HG02759 (cell line): ENCODE results near the gene SYNM.

Experiments
- ATAC-seq: cut with Tn5 transposase; IDR thresholded peaks from one replicate; pipeline ENCODE4 v1.9.1; 2021; ENCODE audit warnings: mild to moderate bottlenecking, moderate library complexity; ENCODE audit not compliant: unreplicated experiment

Gene SYNM

DNA sequence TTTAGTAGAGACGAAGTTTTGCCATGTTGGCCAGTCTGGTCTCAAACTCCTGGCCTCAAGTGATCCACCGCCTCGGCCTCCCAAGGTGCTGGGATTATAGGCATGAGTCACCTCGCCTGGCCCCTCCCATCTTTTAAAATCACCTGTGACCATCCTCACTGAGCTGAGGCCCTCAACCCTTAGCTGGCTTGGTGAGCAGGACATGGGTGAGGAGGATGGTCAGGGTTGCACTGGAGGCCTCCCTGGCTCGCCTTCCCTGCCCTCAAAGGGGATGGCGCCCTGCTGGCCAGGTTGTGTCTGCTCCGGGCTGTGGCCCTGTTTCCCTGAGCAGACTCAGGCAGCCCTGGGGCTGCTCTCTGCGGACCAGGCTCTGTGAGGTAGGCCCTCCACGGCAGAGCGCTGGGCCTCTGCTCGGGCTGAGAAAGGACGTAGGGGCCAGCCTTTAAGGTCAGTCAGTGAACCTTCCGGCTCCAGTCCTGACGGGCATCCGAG lies 33.7 kb downstream of the SYNM start:
- no peak for ATAC-seq

DNA sequence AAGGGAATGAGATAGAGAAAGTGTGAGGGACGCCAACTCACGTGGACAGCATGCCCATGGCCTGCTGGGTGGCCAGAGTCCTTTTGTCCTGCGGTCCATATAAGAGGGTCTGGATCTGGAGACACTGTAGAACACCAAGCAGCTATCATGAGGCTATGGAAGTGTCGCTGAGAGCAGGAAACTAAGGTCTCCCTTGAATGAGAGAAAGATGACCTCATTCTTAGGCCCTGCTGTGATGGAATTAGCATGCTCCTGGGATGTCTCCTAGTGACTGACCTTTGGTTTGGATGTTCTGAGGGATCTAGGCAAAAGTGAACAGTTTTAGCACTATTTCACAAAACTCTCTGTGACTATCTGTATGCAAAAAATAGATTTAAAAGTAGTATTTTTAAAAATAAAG lies 34.4 kb downstream of the SYNM start:
- ATAC-seq = no peak

DNA sequence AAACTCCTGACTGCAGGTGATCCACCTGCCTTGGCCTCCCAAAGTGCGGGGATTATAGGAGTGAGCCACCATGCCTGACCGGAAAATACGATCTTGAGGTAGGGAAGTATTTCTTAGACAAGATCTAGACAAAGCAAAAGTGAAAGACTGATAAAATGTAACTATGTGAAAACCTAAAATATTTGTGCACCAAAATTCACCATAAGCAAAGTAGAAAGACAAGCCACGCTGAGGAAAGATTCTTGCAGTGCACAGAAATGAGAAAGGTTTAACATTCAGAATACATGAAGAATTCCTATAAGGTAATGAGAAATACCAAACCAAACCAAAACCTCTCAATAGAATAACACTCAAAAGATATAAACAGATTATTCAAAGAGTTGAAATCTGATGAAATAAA lies 35.7 kb downstream of the SYNM start:
- no peak for ATAC-seq

DNA sequence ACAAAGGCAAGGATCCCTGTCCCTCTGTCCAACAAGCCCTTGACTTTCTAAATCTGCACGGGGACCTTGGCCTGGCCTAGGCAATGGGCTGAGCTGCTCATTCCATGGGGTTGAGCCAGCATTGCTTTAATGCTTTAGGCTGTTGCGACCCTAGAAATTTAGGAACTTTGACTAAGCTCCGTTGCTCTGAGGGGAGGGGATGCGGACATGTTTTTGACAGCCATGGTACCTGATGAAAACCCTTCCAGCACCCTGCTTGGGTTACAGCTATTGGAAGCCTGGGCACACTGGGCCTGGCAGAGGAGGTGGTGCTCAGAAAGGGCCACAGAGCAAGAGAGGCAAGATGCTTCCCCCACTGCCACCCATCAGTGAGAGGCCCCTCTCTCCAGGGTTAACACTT lies 37.1 kb downstream of the SYNM start:
- no peak for ATAC-seq

DNA sequence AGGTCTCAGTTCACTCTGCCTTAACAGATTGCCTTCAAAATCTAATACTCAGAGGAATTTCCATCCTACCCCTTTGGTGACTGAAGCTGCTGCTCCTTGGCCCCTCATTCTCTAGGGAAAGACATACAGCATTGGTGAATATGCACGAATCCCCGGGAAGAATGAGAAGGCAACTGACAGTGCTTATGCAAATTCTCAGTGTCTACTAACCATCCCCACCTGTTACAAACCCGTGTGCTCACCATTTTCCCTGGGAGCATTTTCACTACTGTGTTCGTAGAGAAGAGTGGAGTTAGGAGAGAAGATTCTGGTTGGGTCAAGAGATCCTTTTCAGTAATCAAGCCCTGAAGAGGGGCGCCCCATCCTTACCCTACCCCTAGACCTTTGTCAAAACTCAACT lies 37.7 kb downstream of the SYNM start:
- no peak for ATAC-seq

DNA sequence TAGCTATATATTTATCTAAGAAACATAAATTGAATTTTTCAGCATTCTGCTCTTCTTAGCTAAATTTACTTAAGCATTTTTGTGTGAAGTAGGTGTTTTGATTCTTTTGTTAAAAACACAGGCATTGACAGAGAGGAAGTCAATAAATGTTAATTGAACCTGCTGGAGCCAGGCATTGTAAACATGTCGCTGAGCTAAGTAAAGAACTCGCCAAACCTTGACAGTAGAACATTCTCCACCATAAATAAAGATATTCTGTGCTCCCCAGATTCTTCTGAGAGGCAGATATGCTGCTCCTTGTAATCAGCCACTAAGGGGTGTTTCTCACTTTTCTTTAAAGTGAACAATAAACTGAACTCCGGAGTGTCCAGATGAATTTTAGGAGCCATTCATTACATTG lies 38.4 kb downstream of the SYNM start:
- no peak for ATAC-seq

DNA sequence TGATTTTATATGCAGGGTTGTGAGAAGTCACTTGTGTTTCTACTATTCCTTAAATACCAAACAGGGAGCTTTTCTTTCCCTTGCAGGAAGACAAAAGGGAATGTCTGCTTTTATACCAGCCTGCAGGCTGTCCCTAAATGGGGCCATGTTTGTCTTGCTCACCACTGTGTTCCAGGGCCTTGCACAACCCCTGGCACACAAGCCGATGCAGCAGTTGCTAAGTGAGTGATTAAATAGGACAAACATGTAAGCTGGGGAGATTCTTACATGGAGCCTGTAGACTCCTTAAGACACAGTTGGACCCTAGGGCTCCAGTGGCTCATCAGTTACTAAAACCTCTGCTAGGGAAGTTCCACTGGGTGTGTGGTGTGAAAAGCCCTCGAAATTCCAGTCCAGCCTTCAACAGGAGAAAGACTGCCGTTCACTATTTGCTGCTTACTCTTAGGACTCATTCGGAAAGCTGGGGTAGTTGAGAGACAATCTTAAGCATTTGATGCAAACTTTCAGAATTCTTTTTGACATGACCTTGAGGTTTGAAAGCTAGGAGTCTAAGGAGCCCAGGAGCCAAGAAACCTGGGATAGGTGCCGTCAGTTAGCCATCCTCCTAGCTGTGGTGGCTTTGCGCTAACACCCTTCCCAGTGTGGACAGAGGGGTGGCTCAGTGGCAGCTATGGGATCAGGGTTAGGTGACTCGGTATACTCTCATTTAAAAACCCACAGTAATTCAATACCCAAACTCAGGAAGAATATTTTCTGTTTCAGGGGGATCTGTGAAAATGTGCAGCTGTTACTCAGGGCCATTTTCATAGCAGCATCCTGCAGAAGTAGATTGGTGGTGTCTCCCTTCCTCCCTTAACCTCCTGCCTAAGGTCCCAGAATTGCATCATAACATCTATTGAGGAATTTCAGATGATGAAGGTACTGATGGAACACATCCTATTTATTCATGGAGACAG lies 39.1 kb downstream of the SYNM start:
- no peak for ATAC-seq

DNA sequence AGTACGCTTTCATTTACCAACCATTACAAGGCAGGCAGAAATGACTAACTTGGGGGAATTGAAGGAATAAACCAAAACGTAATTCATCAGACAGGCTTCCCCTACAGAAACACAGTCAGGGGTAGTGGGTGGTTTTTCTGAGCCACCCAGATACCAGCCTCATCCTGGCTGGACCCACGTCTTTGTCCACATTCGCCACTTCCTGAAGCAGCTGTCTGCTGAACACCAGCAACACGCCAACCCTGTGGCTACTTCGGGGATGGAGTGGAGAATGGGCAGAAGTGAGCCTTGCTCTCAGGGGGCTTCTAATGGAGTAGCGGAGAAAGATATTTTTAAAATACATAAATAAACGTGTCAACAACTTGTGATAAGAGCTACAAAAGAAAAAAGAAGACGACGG lies 40.1 kb downstream of the SYNM start:
- no peak for ATAC-seq

DNA sequence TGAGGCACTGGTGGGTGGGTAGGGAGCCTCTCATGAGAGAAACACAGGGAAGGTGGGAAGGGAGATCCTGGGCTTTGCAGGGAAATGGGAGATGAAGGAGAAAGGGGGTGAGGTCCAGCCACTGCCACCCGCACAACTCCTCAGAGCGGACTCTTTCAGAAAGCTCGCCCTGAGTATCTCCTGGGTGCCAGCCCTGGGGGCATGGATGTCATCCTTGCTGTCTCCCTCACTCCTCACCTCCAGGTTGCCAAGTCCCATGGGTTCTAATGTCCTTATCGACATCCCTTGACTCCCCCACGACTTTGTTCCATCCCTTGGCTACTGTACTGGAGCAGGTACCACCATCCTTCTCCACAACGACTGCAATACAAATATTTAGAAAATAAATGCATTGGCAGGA lies 40.9 kb downstream of the SYNM start:
- ATAC-seq = no peak

DNA sequence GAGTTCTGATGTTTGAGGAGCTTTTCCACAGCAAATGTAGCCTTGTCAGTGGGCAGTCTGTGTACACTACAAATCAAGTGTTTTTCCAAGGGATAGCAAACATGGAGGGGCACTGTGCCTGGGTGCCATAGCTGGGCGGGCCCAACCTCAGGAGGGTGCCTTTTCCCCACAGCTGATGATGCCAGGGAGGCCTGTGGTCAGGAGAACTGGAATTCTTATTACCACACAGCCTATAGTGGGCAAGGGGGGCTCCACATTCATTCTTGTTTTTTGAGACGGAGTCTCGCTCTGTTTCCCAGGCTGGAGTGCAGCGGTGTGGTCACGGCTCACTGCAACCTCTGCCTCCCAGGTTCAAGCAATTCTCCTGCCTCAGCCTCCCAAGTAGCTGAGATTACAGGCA lies 41.8 kb downstream of the SYNM start:
- no peak for ATAC-seq

DNA sequence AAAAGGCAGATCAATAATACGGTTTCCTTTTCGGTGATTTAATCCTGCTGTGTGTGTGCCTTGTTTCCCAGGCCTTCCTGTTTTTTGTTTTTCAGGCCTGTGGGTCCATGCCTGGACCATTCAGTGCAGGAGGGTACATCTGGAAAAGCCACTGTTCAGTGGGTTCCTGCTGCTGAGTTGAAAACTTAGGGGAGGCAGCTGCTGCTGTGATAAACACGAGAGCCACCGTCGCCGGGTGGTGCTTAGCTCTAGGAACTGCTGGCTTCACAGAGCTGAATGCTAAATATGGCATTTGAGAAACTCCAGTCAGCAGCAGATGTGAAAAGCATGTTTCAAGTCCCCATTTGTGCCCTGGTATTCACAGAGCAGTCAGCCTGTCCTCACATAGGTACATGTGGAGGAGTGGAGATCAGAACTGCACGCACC lies 44.0 kb downstream of the SYNM start:
- no peak for ATAC-seq

DNA sequence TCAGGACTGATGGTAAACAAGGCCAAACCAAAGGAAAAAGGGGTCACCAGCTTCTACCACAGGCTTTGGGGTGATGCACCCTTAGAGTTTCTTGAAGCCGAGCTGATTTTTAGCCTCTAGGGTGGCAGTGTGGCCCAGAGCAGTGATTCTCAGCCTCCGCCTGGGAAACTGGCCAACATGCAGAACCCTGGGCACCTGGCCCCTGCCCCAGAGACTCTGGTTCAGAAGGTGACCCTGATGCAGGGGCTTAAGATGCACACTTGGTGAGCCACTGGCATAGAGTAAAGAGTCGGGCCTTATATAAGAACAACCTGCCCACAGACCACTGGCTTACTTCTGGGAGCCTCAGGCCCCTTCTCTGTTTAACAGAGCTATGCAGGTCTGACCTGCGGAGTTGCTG lies 44.5 kb downstream of the SYNM start:
- ATAC-seq = no peak

DNA sequence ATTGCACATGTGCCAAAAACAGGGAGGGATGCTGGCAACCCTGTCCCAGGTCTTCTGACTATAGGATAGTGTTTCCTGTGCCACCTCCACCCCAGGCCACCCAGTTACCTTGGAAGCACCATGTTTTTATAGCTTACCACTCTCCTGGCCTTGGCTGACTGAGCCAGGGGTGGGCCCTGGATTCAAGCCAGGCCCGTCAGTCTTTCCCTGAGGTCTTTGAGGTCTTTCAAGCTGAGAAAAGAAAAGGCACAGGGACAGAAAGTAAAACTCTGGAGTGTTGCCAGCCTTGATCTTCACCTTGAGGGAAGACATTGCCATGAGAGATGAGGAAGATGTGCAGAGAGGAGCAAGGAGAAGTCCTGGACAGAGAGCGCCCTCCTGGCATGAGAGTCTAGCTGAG lies 46.3 kb downstream of the SYNM start:
- no peak for ATAC-seq

DNA sequence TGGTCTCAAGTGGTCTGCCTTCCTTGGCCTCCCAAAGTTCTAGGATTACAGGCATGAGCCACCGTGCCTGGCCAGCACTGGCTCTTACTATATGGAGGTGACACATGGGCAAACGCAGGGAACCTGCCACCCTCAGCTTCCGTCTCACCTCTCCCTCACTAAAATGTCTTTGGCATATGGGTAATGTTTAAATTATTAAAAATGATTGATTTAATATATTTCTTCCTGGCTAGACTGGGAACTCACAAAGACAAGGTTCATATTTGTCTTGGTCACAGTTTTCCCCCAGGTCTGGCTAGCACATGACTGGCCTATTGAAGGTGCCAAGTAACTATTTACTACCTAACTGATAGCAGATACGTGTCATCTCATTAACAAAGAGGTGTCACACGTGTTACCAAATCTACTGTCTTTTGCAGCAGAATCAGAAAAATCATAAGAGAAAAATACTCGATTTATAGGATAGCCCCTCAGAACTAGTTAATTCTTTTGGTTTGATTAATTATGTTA lies 48.2 kb downstream of the SYNM start:
- no peak for ATAC-seq

DNA sequence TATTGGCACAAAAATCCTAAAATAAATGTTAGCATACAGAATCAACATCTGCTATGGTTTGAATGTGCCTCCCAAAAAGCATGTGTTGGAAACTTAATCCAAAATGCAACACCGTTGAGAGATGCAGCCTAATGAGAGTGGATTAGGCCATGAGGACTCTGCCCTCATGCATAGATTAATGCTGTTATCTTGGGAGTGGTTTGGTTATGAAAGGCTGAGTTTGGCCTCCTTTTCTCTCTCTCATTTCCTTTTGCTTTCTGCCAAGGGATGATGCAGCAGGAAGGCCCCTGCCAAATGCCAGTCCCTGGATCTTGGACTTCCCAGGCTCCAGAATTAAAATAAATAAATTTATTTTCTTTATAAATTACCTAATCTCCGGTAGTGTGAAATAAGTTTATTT lies 49.4 kb downstream of the SYNM start:
- no peak for ATAC-seq

DNA sequence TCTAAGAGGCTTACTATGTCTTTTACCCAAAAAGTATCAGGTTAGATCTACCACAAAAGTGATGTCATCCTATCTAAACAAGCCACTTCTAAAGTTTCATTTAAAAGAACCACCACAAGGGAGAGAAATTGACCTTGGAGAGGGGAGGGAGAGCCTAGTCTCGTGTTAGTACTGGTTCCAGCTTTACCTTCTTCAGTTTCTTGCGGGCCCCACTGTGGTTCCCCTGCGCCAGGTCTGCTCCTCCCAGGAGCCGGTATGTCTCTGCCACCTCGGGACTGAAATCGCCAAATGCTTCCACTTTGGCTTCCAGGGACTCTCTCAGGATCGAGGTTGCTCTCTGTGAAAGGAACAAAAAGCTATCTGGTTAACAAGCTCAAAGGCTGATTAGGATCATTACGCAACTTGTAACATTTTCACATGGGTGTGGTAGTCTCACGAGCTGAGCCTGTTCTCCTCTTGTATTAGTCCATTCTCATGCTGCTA lies 51.1 kb downstream of the SYNM start:
- no peak for ATAC-seq

DNA sequence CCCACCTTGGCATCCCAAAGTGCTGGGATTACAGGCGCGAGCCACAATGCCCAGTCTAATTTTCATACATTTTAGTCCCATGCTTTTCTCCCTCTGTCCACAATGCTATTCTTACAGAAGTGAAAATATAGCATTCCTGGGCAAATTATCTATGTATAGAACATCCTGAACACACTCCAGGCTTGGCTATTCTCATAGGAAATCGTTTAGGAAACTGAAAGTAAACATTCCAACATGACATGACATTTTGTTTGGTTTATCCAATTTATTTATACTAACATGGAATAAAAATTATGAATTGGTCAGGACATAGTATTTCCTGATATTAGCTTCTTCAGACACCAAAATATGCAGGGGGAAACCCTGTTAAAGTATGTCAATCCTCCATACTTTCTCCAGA lies 52.6 kb downstream of the SYNM start:
- ATAC-seq = no peak

DNA sequence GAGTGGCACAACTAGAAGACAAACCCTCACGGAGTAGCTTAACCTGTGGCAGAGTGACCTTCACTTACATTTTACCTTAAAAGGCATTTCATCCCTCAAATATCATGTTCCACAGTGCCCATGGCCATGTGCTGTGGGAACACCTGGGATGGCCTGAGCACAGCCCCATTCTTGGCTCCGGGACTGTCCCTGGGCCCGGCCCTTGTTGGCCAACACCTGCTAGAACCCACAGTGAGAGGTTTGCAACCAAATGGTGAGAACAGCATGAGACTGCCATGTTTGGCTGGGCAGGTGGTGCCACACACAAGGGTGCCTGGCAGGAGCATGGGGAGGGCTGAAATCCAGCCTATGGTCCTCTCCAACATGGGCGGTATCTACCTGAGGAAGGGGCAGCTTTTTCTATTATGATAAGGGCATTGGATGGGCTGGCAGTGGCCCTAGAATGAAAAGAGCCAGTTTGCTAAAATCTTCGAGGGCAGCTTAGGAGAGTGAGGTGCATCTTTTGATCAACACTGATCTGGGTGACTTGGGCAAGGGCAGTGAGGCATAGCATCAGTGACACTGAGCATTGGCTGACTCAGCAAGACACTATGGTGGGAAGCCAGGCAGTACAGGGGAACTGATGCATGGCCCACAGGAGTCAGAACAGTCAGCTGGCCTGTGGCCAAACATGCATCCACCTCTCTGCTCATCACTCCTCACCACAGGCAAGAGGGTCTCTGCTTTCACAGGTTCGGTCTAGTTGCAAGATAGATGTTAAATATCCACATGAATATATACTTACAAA lies 53.9 kb downstream of the SYNM start:
- peak; percentile 45 for ATAC-seq

DNA sequence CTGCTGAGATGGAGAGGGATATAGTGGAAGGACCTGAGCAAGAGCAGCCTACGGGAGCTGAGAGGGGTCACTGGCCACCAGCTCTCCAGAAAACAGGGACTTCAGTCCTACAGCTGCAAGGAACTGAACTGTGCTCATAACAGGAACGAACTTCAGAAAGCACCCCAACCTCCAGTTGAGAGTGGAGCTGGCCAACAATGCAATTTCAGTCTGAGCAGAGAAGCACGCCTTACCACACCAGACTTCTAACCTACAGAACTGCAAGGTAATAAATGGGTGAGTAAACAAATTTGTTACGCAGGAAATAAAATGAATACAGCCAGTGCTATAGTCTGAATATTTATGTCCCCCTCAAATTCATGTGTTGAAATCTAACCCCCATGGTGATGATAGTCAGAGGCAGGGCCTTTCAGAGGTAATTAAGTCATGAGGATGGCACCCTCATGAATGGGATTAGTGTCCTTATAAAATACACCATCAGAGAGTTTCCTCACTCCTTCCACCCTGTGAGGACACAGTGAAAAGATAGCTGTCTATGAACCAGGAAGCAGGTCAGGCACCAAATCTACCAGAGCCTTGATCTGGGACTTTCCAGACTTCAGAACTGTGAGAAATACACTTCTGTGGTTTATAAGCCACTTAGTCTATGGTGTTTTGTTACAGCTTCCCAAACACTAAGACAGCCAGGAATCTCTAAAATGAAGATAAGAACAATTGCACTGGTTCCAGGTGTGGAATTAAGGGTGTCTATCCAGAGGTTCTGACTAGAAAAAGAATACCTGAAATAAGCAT lies 58.6 kb downstream of the SYNM start:
- no peak for ATAC-seq

DNA sequence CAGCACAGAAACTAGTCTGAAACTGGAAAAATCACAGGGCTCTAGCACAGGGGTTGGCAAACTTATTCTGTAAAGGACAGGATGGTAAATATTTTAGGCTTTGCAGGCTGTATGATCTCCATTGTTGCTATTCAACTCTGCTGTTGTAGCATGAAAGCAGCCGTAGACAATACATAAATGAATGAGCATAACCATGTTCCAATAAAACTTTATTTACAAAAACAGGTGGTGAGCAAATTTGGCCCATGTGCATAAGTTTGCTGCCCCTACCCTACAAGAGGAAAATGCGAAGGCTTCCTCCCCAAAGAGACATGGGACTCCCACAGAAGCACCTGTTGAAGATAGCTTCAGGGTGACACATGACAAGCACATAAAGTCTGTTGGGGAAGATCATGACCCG lies 59.2 kb downstream of the SYNM start:
- ATAC-seq = no peak
